GM10847 (cell line): ENCODE results near the gene RNF166.

ENCODE experiments used
- POLR2A ChIP-seq: IDR thresholded peaks from 2 replicates; pipeline ENCODE4 v1.6.1; 2011; ENCODE audit not compliant: insufficient read length; ENCODE audit errors: extremely low read depth

The RNF166 gene

DNA sequence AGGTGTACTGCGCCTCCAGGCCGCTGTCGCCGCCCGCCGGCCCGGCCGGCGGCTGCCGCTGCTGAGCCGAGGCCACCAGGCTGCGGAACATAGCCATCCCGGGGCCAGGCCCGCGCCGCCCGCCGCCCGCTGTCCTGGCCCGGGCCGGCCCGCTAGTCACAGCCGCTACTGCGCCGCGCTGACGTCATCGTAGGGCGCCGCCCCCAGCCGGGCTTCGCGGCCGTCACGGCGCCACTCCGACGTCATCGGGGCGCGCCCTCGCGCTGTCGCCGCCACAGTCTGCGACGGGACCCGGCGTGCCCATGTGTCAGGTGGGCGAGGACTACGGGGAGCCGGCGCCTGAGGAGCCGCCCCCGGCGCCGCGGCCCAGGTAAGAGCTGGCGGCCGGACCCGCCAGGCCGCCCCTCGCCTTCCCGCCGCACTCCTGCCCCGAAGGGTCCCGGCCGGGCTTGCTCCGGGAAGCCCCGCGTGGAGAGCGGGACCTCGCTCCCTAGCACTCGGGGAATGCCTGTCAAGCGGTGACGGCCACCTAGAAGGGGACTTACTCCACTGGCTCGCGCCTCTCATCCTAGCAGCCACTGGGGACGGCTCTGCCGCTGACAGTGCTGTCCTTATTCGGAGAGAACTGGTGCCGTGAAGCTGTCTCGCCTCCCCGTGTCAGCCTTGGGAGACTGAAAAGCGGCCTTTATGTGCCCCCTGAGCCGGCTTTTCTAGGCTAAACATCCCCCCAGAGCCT is at the start of gene RNF166, which contains the start of gene CTU2:
Gene RNF166, minus strand, starts transcription at position 180 of the 736 bp plus-strand sequence. Its CDS starts 83 bp downstream, at position 97.
Gene CTU2, plus strand, starts transcription at position 275 of the 736 bp plus-strand sequence. Its CDS starts 28 bp downstream, at position 303.
- peak; percentile 50 for TF ChIP-seq POLR2A

GRCh38 chr16:88754912-88755744 is 48.9 kb upstream of the RNF166 start:
- no peak for TF ChIP-seq POLR2A

DNA sequence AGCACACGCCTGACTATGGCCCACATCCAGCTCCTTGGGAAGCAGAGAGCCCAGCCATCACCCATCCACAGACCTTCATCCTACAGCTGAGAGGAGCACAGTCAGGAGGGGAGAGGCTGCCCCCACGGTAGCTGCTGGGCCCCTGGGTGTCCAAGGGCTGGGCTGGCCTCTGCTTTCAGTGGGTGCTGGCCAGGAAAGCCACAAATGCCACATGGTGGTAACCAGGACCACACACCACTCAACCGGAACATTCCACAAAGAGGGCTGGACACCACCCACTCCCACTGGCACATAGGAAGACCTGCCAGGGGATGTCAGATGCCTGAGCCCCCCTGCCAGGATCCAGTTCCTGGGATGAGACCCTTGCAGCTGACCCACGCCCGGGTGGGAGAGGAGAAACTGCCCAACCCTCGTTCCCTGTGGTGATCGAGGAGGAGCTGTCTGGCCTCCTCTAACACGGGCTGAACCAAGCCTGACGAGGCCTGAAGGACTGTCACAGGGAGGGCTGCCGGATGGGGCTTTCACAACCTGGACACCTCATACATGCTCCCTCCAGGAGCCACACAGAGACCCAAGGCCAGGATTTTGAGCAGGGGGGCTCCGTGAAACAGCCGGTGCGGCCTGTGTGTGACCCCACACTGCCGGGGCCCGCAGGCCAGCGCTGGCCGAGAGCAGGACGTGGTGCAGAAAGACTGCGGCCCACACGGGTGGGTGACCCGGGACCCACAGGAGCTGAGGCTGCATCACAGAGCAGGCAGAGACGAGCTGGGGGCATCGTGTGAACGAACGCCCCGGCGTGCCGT is 48.1 kb upstream of the RNF166 start:
- TF ChIP-seq POLR2A: no peak

DNA sequence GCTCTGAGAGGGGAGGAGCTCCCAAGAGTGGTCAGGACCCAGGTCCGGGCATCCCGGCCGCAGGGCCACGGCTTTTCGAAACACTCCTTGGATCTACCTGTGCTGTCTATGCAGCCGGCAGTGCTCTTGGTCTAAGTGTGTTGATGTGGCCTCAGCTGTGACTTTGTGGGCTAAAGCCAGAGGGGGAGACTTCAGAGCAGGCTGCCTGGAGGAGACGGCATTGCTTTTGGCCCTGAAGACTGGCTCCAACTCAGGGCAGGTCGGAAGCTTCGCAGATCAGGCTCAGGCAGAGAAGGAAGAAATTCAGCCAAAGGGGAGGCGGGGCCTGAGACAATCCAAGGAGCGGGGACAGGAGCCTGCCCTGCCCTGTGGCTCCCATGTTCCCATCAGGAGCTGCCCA is 47.4 kb upstream of the RNF166 start:
- no peak for TF ChIP-seq POLR2A

DNA sequence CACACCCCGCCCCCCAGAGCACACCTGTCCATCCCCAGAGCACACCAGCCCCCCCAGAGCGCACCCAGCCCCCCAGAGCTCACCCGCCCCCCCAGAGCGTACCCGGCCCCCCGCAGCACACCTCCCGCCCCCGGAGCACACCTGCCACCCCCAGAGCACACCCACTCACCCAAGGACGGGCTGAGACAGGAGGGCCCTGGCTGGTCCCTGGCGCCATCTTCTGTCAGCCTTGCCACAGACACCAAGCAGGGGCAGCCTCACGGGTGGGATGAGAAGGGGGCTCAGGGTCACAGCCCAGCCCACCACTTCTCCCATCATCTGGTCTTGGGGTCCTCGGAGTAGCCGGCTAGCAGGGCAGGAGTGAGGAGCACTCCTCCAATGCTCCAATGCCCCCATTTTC is 47.0 kb upstream of the RNF166 start:
- no peak for TF ChIP-seq POLR2A

DNA sequence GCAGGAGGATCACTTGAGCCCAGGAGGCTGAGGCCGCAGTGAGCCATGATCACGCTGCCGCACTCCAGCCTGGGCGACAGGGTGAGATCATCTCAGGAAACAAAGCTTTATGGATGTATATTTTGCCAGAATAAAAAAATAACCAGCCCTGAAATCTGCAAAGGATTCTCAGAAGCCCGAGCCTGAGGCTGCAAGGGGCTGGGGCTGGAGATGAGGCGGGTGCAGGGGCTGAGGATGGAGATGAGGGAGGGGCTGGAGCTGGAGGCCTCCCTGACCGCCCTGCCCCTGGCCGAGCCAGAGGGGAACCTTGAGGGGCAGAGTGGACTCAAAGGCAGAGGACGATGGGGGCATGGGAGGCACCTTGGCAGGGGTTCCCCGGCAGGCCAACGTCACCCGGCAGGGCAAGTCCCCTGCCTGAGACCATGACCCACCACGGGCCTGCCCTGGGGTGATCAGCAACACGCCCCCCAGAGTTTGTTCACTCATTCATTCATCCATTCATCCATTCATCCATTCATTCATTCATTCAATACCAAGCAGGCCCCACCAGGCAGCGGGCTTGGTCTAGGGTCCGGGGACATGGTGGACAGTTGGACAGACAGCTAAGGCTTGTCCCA is 46.3 kb upstream of the RNF166 start:
- no peak for TF ChIP-seq POLR2A

DNA sequence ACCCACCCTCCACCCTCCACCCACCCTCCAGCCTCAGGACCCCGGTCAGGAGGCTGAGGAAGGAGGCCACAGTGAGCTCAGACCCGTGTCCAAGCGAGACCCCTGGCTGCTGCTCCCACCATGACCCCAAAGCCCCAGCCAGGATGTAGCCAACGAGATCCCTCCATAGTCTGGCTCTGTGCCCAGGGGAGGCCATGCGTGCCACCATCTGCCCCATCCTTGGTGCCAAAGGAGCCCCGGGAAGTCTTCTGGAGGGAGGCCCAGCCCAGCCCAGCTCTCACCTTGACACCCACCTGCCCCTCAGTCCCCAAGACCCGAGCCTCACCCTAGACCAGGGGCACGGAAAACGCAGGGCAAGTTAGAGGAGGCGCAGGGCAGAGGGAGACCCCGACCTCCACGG is 44.6 kb upstream of the RNF166 start:
- no peak for TF ChIP-seq POLR2A

DNA sequence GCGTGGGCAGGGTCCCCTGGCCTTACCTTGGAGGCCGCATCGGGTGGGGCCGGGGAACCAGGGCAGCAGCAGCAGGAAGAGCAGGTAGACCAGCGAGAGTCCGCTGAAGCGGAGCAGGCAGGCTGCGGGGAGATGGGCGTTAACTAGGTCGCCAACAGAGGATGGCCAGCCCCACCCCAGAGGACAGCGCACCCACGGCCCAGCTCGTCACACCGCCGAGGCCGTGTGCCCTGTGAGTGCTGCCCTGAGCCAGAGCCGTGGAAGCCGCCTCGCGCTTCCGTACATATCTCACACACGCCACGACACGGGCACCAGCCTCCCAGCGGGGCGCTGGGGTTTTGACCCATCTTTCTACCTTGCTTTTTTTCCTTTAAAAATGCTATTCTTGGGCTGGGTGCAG is 43.1 kb upstream of the RNF166 start:
- TF ChIP-seq POLR2A: no peak

- no peak for TF ChIP-seq POLR2A
These were observed 42.2 kb upstream of the RNF166 start for GRCh38 chr16:88748364-88748763.

GRCh38 chr16:88747588-88748301 is 41.5 kb upstream of the RNF166 start:
- TF ChIP-seq POLR2A: no peak

- no peak for TF ChIP-seq POLR2A
These were observed 40.3 kb upstream of the RNF166 start for GRCh38 chr16:88746506-88746905.

DNA sequence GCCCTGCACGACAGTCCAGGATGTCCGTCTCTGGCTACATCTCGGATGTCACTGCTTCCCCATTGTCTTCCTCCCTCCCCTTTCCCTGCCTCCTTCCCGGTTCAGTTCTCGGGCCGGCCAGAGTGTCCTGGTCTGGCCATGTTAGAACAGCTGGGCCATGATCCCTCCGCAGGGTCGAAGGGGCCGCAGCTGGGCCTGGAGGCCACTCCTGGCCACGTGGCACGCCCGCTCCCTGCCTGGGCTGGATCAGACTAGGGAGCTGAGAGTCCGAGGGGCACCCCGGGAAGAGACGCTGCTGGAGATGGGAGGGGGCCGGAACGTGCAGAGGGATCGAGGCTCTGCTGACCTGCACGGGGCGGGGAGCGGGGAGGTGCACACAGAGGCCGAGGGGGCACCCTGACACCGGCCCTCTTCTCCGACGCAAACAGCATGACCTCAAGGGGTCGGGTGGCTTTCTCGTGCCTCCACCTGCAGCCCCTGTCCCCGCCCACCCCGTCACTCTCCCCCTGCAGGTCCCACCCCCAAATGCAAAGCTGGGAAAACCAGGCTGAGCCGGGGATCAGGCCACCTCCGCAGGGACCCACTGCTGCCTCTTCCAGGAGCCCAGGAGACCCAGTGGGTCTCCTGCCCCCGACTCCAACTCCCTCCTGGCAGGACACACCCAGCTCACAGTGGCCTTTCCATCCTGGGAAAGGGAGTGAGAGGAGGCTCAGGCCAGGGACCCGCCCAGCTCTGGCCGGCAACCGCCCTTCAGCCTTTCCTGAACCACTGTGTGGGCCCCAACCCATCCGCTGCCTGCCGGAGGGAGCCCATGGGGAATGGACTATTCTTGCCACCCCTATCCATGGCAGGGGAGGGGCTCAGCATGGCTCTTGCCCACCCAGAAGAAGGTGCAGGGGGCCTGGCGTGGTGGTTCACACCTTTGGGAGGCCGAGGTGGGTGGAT is 38.6 kb upstream of the RNF166 start:
- no peak for TF ChIP-seq POLR2A
